A673 (cell line): ENCODE measurements around the gene ALOX12. TPM values are rescaled to one million over a fixed set of nuclear protein-coding genes. Genes with fewer than 3 reads are reported as not detected.

ENCODE experiments used
- BruUV-seq: library from RNA; stranded (reverse); fragments of 400-500 nt; replicated peaks from 2 replicates; lab custom pipeline; 2021; lab: Mats Ljungman, UMichigan
- CTCF ChIA-PET: fragments of 300-600 bp; sonication (Branson Sonifier 250); formaldehyde crosslinking; loops from one replicate; lab custom pipeline; 2022; ENCODE audit warnings: antibody characterized with exemption; lab: Charles Lee
- POLR2A ChIA-PET: fragments of 300-600 bp; sonication (Branson Sonifier 250); formaldehyde crosslinking; loops from one replicate; lab custom pipeline; 2022; ENCODE audit warnings: antibody characterized with exemption; ENCODE audit not compliant: low non-redundant PET; lab: Charles Lee
- DNase-seq: peaks from one replicate; pipeline ENCODE4 v3.0.0-alpha.2; 2015; ENCODE audit warnings: low spot score
- H3K27ac ChIP-seq: fragments of 200-600 bp; sonication (generic); 2 replicates; pipeline ENCODE4 v1.5.1; 2016; ENCODE audit warnings: mixed run types, low read depth, mild to moderate bottlenecking, mixed read lengths, antibody characterized with exemption, low read length; ENCODE audit not compliant: poor library complexity, severe bottlenecking
- H3K27me3 ChIP-seq: fragments of 200-600 bp; sonication (generic); replicated peaks from 2 replicates; pipeline ENCODE4 v1.6.1; 2017; ENCODE audit warnings: mixed run types, low read depth, mild to moderate bottlenecking, mixed read lengths, antibody characterized with exemption, low read length; ENCODE audit not compliant: insufficient read depth, poor library complexity
- H3K36me3 ChIP-seq: fragments of 200-600 bp; sonication (generic); 2 replicates; pipeline ENCODE4 v1.6.1; 2016; ENCODE audit warnings: mixed run types, mild to moderate bottlenecking, mixed read lengths, antibody characterized with exemption, low read length; ENCODE audit not compliant: insufficient read depth, poor library complexity, severe bottlenecking
- H3K4me1 ChIP-seq: fragments of 200-600 bp; sonication (generic); 2 replicates; pipeline ENCODE4 v1.6.1; 2017; ENCODE audit warnings: mixed run types, mild to moderate bottlenecking, mixed read lengths, antibody characterized with exemption, low read length; ENCODE audit not compliant: insufficient read depth, poor library complexity, severe bottlenecking
- H3K4me3 ChIP-seq: fragments of 200-600 bp; sonication (generic); 2 replicates; pipeline ENCODE4 v1.5.1; 2016; ENCODE audit warnings: low read depth, mixed run types, mild to moderate bottlenecking, mixed read lengths, low read length; ENCODE audit not compliant: poor library complexity, severe bottlenecking
- H3K9me3 ChIP-seq: fragments of 200-600 bp; sonication (generic); 2 replicates; pipeline ENCODE4 v1.6.1; 2016; ENCODE audit warnings: mixed run types, low read depth, mild to moderate bottlenecking, mixed read lengths, antibody characterized with exemption, low read length; ENCODE audit not compliant: poor library complexity, severe bottlenecking
- CTCF ChIP-seq: fragments of 300-800, 200-600 bp; sonication (generic); conservative IDR thresholded peaks from 2 replicates; pipeline ENCODE4 v1.5.1; 2017; ENCODE audit warnings: low read depth, mild to moderate bottlenecking, antibody characterized with exemption, low read length, moderate library complexity, mixed read lengths
- EZH2 ChIP-seq: fragments of 200-600 bp; sonication (generic); IDR thresholded peaks from 2 replicates; pipeline ENCODE4 v1.6.1; 2017; ENCODE audit warnings: borderline replicate concordance, low read depth, mild to moderate bottlenecking, mixed read lengths, antibody characterized with exemption, low read length; ENCODE audit not compliant: poor library complexity, severe bottlenecking
- intact Hi-C: fragments of 100-400 bp; cut with micrococcal nuclease; formaldehyde crosslinking; loops from one replicate; pipeline ENCODE4 v1.10.0; 2022; ENCODE audit not compliant: unreplicated experiment
- total RNA-seq: library from RNA; stranded (reverse); gene quantifications from 2 replicates; pipeline ENCODE4 v1.2.3, GENCODE V29; 2021

ALOX12 gene
- total RNA-seq, 1 experiment from 2014 or later: not detected

- no peaks in the 10 kb centered on the region for H3K36me3 ChIP-seq
- TF ChIP-seq EZH2 (no peak), CTCF (no peak)
- no peaks in the 10 kb centered on the region for H3K9me3 ChIP-seq
- H3K27ac ChIP-seq: no peak overlapping the region
- peaks cover 23% of the 10 kb centered on the region for H3K4me1 ChIP-seq
- ChIA-PET CTCF (interaction anchor here (0.6 kb wide), 1 partner anchor 16 kb away, joined by 3 read pairs; no protein-coding TSS in a partner anchor), POLR2A (no interaction called here)
- intact Hi-C loops: no loop called here
- DNase-seq: no peak
- H3K27me3 ChIP-seq: no peaks in the 10 kb centered on the region
- H3K4me3 ChIP-seq: no peak overlapping the region
- BruUV-seq: no TSS peak
Measured at GRCh38 chr17:7016418-7016817, 20.6 kb downstream of the ALOX12 start.

GRCh38 chr17:7016886-7017826, 21.3 kb downstream of the ALOX12 start:
- H3K4me1 ChIP-seq: peaks cover 24% of the 10 kb centered on the region
- POLR2A ChIA-PET: no interaction called here
- BruUV-seq: no TSS peak

GRCh38 chr17:7017827-7018200, 22.0 kb downstream of the ALOX12 start:
- no peak for DNase-seq
- Histone ChIP-seq H3K27me3 (no peaks in the 10 kb centered on the region), H3K4me3 (no peak overlapping the region), H3K4me1 (peaks cover 24% of the 10 kb centered on the region), H3K27ac (no peak overlapping the region), H3K36me3 (no peaks in the 10 kb centered on the region), H3K9me3 (no peaks in the 10 kb centered on the region)
- CTCF ChIA-PET: no interaction called here
- no TSS peak for BruUV-seq
- POLR2A ChIA-PET: no interaction called here
- intact Hi-C loops: no loop called here
- TF ChIP-seq EZH2 (no peak), CTCF (no peak)

More at GRCh38 chr17:7016886-7017826, 21.3 kb downstream of the ALOX12 start:
- no peaks in the 10 kb centered on the region for H3K36me3 ChIP-seq
- TF ChIP-seq CTCF (no peak), EZH2 (no peak)
- no peak overlapping the region for H3K4me3 ChIP-seq
- H3K9me3 ChIP-seq: no peaks in the 10 kb centered on the region
- no peaks in the 10 kb centered on the region for H3K27me3 ChIP-seq
- CTCF ChIA-PET: interaction anchor here (0.6 kb wide), 1 partner anchor 15 kb away, joined by 3 read pairs; no protein-coding TSS in a partner anchor
- no peak for DNase-seq
- H3K27ac ChIP-seq: no peak overlapping the region
- intact Hi-C loops: no loop called here
